LNCAP (cell line): ENCODE measurements around the gene UNG.

ENCODE experiments used
- TF ChIP-seq, protein P1 (sequence below): fragments of 450-650 bp; IDR thresholded peaks from 2 replicates; pipeline ENCODE4 v1.5.1; 2017; ENCODE audit warnings: mild to moderate bottlenecking

UNG gene

DNA sequence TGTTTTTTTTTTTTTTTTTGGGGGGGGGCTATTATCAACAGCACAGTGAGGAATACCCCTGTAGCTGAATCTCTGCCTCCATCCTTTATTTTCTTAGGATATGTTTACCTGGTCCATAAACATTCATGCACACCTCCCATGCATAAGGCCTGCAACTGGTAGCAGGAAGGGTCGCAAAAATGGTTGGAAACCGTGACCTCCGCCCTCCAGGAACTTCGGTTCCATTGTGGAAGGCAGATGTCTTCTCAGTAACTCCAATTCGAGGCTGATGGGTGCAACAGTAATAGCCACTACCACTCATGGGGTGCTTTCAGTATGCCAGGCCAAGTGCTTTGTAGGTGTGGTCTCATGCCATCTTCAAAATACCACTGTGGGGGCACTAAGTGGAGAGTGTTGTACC, 59.2 kb downstream of the UNG start:
- TF ChIP-seq, protein P1, sequence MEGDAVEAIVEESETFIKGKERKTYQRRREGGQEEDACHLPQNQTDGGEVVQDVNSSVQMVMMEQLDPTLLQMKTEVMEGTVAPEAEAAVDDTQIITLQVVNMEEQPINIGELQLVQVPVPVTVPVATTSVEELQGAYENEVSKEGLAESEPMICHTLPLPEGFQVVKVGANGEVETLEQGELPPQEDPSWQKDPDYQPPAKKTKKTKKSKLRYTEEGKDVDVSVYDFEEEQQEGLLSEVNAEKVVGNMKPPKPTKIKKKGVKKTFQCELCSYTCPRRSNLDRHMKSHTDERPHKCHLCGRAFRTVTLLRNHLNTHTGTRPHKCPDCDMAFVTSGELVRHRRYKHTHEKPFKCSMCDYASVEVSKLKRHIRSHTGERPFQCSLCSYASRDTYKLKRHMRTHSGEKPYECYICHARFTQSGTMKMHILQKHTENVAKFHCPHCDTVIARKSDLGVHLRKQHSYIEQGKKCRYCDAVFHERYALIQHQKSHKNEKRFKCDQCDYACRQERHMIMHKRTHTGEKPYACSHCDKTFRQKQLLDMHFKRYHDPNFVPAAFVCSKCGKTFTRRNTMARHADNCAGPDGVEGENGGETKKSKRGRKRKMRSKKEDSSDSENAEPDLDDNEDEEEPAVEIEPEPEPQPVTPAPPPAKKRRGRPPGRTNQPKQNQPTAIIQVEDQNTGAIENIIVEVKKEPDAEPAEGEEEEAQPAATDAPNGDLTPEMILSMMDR = no peak

DNA sequence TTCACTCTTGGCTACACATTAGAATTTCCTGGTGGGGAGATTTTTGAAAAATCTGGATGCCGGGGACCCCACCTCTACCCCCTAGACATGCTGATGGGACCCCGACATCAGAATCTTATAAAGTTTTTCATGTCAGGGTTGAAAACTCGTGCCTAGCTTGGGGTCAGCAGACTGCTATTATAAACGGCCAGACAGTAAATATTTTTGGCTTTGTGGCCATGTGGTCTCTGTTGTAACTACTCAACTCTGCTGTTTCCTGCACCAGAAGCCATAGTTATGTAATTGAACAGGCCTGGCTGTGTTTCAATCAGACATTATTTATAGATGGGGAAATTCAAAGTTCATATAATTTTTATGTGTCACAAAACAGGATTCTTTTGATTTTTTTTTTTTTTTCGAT, 60.6 kb downstream of the UNG start:
- TF ChIP-seq, protein P1 = no peak

DNA sequence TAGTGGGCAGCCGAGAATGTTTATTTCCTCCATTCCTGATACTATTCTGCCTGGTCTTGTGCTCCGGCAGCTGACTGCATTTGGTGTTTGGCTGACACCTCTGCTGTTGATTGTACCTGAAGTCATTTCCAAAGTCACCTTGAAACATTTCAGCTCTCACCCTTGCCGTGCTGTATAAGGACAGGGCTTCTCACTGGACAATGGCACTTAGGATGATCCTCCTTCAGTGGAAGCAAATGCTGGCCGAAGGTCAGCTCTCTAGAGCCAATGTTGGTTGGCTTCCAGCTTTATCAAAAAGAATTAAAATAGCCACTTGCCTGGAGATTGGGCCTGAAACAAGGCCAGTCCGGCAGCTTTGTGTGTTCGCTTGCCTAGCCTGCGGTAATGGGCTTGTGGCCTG, 63.0 kb downstream of the UNG start:
- TF ChIP-seq, protein P1 = no peak
